ENCODE measurements around the gene ZFP64.
"Not testable (repeated sequence)": the region's sequence is repeated elsewhere in the genome, so short reads cannot be mapped to it uniquely, and the experiment has no call there.

ZFP64 gene

DNA sequence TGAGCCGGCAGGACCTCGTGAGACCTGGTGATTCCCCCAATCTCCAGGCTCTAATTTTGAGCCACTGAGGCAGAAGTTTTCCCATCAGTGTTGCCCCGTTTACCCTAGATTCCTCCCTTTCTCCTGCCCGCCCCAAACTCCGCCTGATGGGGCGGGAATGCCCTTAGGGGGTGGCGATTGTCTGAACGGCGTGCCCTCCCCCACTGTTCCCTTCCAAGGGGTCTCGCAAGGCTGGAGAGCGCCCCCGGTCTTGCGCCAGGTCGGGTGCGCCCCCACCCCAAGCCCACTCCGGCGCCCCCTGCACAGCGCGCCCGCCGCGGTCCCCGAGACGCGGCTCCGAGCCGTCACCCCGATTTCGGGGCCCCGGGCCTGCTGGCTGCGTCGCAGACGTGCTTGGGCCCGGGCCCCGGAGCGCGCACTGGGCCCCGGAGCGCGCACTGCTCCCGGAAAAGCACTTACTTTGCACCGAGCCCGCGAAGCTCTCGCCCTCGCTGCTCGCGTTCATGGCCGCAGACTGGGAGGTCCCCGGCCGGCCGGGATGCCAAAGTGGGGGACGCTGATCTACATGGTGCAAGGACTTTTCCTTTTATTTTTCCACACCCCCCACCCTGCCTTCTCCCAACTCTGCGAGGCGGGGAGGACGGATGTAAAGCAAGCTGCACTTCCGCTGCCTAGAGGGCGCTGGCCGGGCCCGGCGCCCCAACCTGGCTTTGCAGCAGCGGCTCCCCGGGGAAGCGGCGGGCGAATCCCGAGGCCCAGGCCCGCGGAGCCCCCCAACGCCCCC is at the start of gene ZFP64:
Gene ZFP64 (minus strand): TSS at position 648 of the 784 bp plus-strand sequence. CDS start 143 bp downstream, at position 505.
- DNase-seq = peak; percentile 69

GRCh38 chr20:52240802-52241201 is 49.2 kb upstream of the ZFP64 start:
- DNase-seq = no peak

- no peak for DNase-seq
These were observed 47.5 kb upstream of the ZFP64 start for GRCh38 chr20:52239102-52239501.

GRCh38 chr20:52236292-52236691 is 44.7 kb upstream of the ZFP64 start:
- no peak for DNase-seq

DNA sequence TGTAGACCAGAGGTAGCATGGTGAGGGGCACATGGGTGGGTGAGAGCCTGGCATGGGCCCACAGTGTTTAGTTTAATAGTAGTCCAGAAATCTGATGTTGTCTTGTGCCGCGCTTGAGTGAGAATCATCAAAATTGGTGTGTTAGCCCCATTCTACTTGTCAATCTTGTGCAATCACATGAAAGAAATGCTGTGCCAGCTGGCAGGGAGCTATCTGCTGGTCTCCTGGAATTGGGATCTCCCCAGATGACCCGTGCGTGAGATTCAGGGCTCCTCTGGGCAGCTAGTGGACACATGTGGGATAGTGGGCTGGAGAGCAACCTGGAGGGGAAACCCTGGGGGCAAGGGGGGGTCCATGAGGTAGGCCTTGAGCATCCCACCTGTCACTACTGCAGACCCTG is 43.5 kb upstream of the ZFP64 start:
- no peak for DNase-seq

- no peak for DNase-seq
These were observed 42.9 kb upstream of the ZFP64 start for GRCh38 chr20:52234302-52235045.

- no peak for DNase-seq
These were observed 39.7 kb upstream of the ZFP64 start for GRCh38 chr20:52231230-52231746.

DNA sequence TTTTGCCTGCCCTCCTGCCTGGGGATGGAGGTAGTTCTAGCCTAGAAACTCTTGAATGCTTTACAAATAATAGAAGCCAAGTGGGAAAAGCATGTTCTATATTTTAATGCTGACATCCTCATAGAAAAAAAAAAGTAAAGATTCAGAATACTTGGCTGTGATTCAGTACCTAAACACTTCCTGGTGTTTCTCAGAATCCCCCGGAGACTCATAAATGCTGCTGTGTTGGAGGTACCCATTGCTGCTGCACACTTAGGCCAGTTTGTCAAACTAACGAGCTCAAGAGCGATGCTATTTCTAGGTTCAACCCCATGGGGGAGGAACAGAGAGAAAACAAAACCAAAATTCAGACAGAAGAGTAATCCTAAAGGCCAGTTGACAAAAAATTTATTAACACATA is 38.8 kb upstream of the ZFP64 start:
- no peak for DNase-seq

GRCh38 chr20:52229346-52229745 is 37.8 kb upstream of the ZFP64 start:
- DNase-seq = not testable (repeated sequence)

DNA sequence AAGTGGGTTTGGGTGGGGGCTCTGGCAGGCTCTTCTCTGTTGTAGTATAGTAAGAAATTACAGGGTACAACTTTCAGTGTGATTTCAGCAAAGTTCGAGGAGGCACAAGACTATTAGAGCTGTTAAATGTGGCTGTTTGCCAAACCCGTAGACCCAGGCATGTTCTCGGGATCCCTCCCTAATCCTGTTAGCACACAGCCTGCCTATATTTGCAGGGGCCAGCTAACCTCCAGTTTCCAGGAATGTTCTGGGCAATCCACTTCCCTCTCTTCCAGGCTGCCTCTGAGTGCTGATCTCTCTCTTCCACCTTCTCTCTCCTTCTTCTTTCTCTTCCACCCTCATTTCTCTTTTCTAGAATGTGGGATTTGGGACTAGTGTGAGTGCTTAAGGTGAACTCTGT is 34.8 kb upstream of the ZFP64 start:
- DNase-seq = peak; percentile 25

DNA sequence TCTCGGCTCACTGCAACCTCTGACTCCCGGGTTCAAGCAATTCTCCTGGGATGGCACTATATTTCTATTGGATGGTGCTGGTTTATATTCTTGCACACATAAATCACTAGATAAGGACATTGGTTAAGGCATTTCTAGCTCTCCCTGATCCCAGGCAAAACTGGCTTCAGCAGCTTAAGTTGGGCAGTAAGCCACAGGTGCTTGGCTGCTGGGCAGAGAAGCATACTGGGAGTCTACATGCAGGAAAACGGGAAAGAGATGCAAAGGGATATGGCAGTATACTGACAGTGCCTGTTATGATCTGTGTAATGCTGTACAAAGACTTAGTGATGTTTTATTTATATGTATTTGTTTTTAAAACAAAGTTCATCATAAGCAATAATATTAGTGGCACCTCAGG is 33.3 kb upstream of the ZFP64 start:
- no peak for DNase-seq

GRCh38 chr20:52221362-52221761 is 29.8 kb upstream of the ZFP64 start:
- DNase-seq = not testable (repeated sequence)

DNA sequence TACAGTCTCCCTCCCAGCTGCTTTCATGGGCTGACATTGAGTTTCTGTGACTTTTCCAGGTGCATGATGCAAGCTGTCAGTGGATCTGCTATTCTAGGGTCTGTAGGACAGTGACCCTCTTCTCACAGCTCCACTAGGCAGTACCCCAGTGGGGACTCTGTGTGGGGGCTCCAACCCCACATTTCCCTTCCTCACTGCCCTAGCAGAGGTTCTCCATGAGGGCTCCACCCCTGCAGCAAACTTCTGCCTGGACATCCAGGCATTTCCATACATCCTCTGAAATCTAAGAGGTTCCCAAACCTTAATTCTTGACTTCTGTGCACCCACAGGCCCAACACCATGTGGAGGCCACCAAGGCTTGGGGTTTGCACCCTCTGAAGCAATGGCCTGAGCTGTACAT is 29.3 kb upstream of the ZFP64 start:
- not testable (repeated sequence) for DNase-seq

DNA sequence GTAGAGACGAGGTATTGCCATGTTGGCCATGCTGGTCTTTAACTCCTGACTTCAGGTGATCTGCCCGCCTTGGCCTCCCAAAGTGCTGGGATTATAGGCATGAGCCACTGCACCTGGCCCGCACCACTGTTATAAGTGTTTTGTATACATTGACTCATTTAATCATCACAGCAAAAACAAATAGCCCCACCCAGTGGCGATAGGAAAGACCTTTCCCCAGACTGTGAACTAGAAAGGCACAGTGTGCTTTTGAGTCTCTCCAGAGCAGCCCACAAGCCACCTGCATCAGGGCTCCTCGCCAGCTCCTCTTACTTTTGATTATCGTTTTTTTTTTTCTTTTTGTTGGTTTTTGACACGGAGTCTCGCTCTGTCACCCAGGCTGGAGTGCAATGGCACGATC is 27.9 kb upstream of the ZFP64 start:
- no peak for DNase-seq

- peak; percentile 47 for DNase-seq
These were observed 26.3 kb upstream of the ZFP64 start for GRCh38 chr20:52217689-52218395.

GRCh38 chr20:52213995-52214394 is 22.4 kb upstream of the ZFP64 start:
- DNase-seq = no peak

- DNase-seq = no peak
These were observed 21.4 kb upstream of the ZFP64 start for GRCh38 chr20:52212943-52213342.

GRCh38 chr20:52210037-52210990 is 18.7 kb upstream of the ZFP64 start:
- no peak for DNase-seq

GRCh38 chr20:52209154-52209571 is 17.6 kb upstream of the ZFP64 start:
- no peak for DNase-seq

- DNase-seq = no peak
These were observed 15.6 kb upstream of the ZFP64 start for GRCh38 chr20:52207020-52207810.

DNA sequence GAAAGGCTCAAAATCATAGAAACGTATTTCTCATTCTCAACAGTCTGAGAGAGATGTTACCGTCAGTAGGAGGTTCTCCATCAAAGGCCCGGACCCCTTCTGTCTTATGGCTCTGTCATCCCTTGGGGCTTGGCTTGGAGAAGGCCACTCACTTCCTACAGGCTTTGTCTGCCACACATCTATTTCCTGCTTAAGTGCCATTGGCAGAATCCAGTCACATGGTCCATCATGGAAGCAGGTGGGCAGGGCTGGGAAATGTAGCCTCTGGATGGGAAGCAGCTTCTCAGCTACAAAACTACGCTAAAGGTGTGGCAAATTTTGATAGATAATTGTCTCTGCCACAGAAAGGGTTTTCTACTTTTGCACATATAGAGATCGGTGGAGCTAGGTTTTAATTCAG is 12.6 kb upstream of the ZFP64 start:
- DNase-seq = no peak
